ENCODE measurements around the gene IFI44. TPM values are rescaled to one million over a fixed set of nuclear protein-coding genes. Genes with fewer than 3 reads are reported as not detected.

IFI44 gene
- total and polyA plus RNA-seq, 2 donors (not counting 3 experiments of a cell fraction or from before 2014, with no cell fraction given): 11.8 to 12.3 TPM

DNA sequence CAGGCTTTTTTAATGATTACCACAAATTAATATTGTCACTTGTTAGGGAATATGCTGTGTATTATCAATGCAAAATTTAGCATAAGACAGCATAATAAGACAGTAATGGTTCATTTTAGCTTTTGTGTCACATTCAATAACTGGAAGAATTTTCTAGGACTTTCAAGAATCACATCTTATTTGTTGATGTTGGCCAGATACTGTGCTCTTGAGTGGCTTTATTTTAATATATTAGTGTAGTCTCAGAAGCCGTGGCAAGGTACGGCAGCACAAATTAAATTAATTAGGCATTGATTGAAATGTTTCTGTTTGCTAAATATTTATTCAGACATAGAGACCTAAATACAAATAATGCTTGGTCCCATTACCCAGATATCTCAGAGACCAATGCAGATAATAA, 19.0 kb upstream of the IFI44 start:
- no peak overlapping the region for H3K9ac ChIP-seq (replicated peaks; ENCODE audit: extremely low read depth, insufficient read depth, low read length)
- H3K36me3 ChIP-seq (ENCODE audit: control insufficient read depth in 2 of 2, extremely low read depth in 1 of 2, insufficient read depth in 2 of 2, low read length in 2 of 2): no peaks in the 10 kb centered on the region
- no peaks in the 10 kb centered on the region for H3K27me3 ChIP-seq (ENCODE audit: control insufficient read depth in 2 of 2, insufficient read depth in 2 of 2, low read length in 2 of 2)
- no peaks in the 10 kb centered on the region for H4K20me1 ChIP-seq (replicated peaks; ENCODE audit: control insufficient read depth, extremely low read depth, insufficient read depth, low read length)
- dilution Hi-C loops (cut with MboI; ENCODE audit: extremely low pct_ligation_motif_present, low sequenced_read_pairs) (no loop called here), intact Hi-C loops (cut with micrococcal nuclease) (no loop called here)
- DNase-seq (ENCODE audit: low read depth, low spot score) (no peak), FAIRE-seq (no peak)
- H3K4me3 ChIP-seq (replicated peaks in 1 of 3; ENCODE audit: insufficient read depth in 1 of 3, low read depth in 1 of 3, low read length in 3 of 3): no peak overlapping the region
- no TSS peak for BruUV-seq (replicated peaks)
- POLR2A ChIA-PET: no interaction called here
- TF ChIP-seq MYC (IDR thresholded peaks at IDR 0.05; ENCODE audit: low read depth, low read length): no peak
- TF ChIP-seq GATA2 (IDR thresholded peaks at IDR 0.05; ENCODE audit: insufficient read depth, insufficient read length, low read depth, low read length): no peak
- TF ChIP-seq JUN (IDR thresholded peaks at IDR 0.05; ENCODE audit: borderline replicate concordance, insufficient read depth, insufficient read length, low read depth): no peak
- no peak for TF ChIP-seq POLR2A (IDR thresholded peaks at IDR 0.05; ENCODE audit: low read depth, low read length)
- no peak for TF ChIP-seq EZH2 (IDR thresholded peaks at IDR 0.05; ENCODE audit: borderline replicate concordance, low read depth, low read length, severe bottlenecking)
- TF ChIP-seq, protein P1, sequence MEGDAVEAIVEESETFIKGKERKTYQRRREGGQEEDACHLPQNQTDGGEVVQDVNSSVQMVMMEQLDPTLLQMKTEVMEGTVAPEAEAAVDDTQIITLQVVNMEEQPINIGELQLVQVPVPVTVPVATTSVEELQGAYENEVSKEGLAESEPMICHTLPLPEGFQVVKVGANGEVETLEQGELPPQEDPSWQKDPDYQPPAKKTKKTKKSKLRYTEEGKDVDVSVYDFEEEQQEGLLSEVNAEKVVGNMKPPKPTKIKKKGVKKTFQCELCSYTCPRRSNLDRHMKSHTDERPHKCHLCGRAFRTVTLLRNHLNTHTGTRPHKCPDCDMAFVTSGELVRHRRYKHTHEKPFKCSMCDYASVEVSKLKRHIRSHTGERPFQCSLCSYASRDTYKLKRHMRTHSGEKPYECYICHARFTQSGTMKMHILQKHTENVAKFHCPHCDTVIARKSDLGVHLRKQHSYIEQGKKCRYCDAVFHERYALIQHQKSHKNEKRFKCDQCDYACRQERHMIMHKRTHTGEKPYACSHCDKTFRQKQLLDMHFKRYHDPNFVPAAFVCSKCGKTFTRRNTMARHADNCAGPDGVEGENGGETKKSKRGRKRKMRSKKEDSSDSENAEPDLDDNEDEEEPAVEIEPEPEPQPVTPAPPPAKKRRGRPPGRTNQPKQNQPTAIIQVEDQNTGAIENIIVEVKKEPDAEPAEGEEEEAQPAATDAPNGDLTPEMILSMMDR (IDR thresholded peaks at IDR 0.05; ENCODE audit: extremely low read depth in 1 of 2, insufficient read depth in 1 of 2, low read depth in 1 of 2, low read length in 2 of 2): no peak
- TF ChIP-seq, protein P2, sequence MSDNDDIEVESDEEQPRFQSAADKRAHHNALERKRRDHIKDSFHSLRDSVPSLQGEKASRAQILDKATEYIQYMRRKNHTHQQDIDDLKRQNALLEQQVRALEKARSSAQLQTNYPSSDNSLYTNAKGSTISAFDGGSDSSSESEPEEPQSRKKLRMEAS (IDR thresholded peaks at IDR 0.05; ENCODE audit: insufficient read depth, insufficient read length): no peak
- no peak for TF ChIP-seq FOS (IDR thresholded peaks at IDR 0.05; ENCODE audit: borderline replicate concordance, insufficient read depth, low read length)
- no peak for TF ChIP-seq POLR2AphosphoS5 (IDR thresholded peaks at IDR 0.05; ENCODE audit: insufficient read depth, low read depth, low read length)
- no peak overlapping the region for H3K27ac ChIP-seq (ENCODE audit: insufficient read depth, low read depth, low read length)
- no peak overlapping the region for H3K4me2 ChIP-seq (ENCODE audit: insufficient read depth, low read length)
- H2AFZ ChIP-seq (ENCODE audit: low read depth, low read length): no peak overlapping the region
- no peaks in the 10 kb centered on the region for H3K9me1 ChIP-seq (replicated peaks; ENCODE audit: control insufficient read depth, extremely low read depth, insufficient read depth, low read length)
- no peaks in the 10 kb centered on the region for H3K4me1 ChIP-seq (ENCODE audit: control insufficient read depth, extremely low read depth, insufficient read depth, low read length)
- H3K79me2 ChIP-seq (ENCODE audit: control insufficient read depth, insufficient read depth, low read length): no peaks in the 10 kb centered on the region
- CTCF ChIA-PET: no interaction called here
- H3K9me3 ChIP-seq (replicated peaks; ENCODE audit: control insufficient read depth, insufficient read depth, low read length): no peaks in the 10 kb centered on the region

Measured in endothelial cell of umbilical vein (primary cell).